Measurements from ENCODE around the gene CPTP. TPM values are rescaled to one million over a fixed set of nuclear protein-coding genes. Genes with fewer than 3 reads are reported as not detected.

The CPTP gene
- total RNA-seq, 2 experiments from 2014 or later: 8.4 to 11.0 TPM

GRCh38 chr1:1357871-1358432 is 33.4 kb downstream of the CPTP start:
- Mint-ChIP-seq H3K9me3 (no peaks in the 10 kb centered on the region), H3K4me1 (ENCODE audit: low read depth) (peaks cover 22% of the 10 kb centered on the region), H3K27ac (no peak overlapping the region), H3K27me3 (peaks cover 3% of the 10 kb centered on the region), H3K36me3 (ENCODE audit: low read depth) (no peaks in the 10 kb centered on the region), H3K4me3 (no peak overlapping the region)
- intact Hi-C loops (cut with micrococcal nuclease): no loop called here
- DNase-seq (no peak), ATAC-seq (no peak)
- TF ChIP-seq CTCF (IDR thresholded peaks at IDR 0.05): no peak
- ChIA-PET CTCF (no interaction called here), POLR2A (interaction anchor here (2.4 kb wide), 1 partner anchor 13 kb away, joined by 10 read pairs; no protein-coding TSS in a partner anchor)

- intact Hi-C loops (cut with micrococcal nuclease): no loop called here
- no peaks in the 10 kb centered on the region for H3K9me3 Mint-ChIP-seq
- H3K27me3 Mint-ChIP-seq: peaks cover 3% of the 10 kb centered on the region
- H3K4me3 Mint-ChIP-seq: no peak within 1 kb of the TSS
- POLR2A ChIA-PET: interaction anchor here (2.4 kb wide), 1 partner anchor 13 kb away, joined by 10 read pairs; no protein-coding TSS in a partner anchor
- no peak for TF ChIP-seq CTCF (IDR thresholded peaks at IDR 0.05)
- ATAC-seq (peak; percentile 60), DNase-seq (peak; percentile 62)
- no peaks in the 10 kb centered on the region for H3K36me3 Mint-ChIP-seq (ENCODE audit: low read depth)
- peaks cover 19% of the 10 kb centered on the region for H3K4me1 Mint-ChIP-seq (ENCODE audit: low read depth)
- no peak within 1 kb of the TSS for H3K27ac Mint-ChIP-seq
- CTCF ChIA-PET: no interaction called here
Observed at GRCh38 chr1:1358433-1359271, 34.0 kb downstream of the CPTP start, which contains the start of gene MXRA8. Gene MXRA8, minus strand, starts transcription at chr1:1358555. Its CDS starts 51 bp downstream, at chr1:1358504.

- intact Hi-C loops (cut with micrococcal nuclease): no loop called here
- Mint-ChIP-seq H3K27ac (no peak overlapping the region), H3K27me3 (peaks cover under 1% of the 10 kb centered on the region), H3K9me3 (no peaks in the 10 kb centered on the region), H3K4me3 (no peak overlapping the region), H3K4me1 (ENCODE audit: low read depth) (peaks cover 17% of the 10 kb centered on the region), H3K36me3 (ENCODE audit: low read depth) (no peaks in the 10 kb centered on the region)
- no peak for ATAC-seq
- TF ChIP-seq CTCF (IDR thresholded peaks at IDR 0.05): no peak
- peak; percentile 37 for DNase-seq
- POLR2A ChIA-PET: interaction anchor here (2.4 kb wide), 1 partner anchor 12 kb away, joined by 10 read pairs; no protein-coding TSS in a partner anchor
- CTCF ChIA-PET: no interaction called here
Observed at GRCh38 chr1:1359308-1359663, 34.7 kb downstream of the CPTP start.

GRCh38 chr1:1359664-1360468 is 35.3 kb downstream of the CPTP start:
- Mint-ChIP-seq H3K36me3 (ENCODE audit: low read depth) (no peaks in the 10 kb centered on the region), H3K4me1 (ENCODE audit: low read depth) (peaks cover 16% of the 10 kb centered on the region), H3K27me3 (no peaks in the 10 kb centered on the region), H3K9me3 (no peaks in the 10 kb centered on the region), H3K4me3 (no peak overlapping the region), H3K27ac (no peak overlapping the region)
- TF ChIP-seq CTCF (IDR thresholded peaks at IDR 0.05): no peak
- intact Hi-C loops (cut with micrococcal nuclease): no loop called here
- no peak for ATAC-seq
- CTCF ChIA-PET: no interaction called here
- POLR2A ChIA-PET: no interaction called here
- DNase-seq: no peak

Data from activated CD8-positive, alpha-beta T cell treated with anti-CD3 and anti-CD28 coated beads for 36 hours (primary cell).